GM23248 (cell line): ENCODE data around the gene TTC21B. TPM values are rescaled to one million over a fixed set of nuclear protein-coding genes. Genes with fewer than 3 reads are reported as not detected.
"Not testable (repeated sequence)": the region's sequence is repeated elsewhere in the genome, so short reads cannot be mapped to it uniquely, and the experiment has no call there.

ENCODE experiments used
- DNase-seq: peaks from one replicate; pipeline ENCODE4 v3.0.0-alpha.2; 2015
- H2AFZ ChIP-seq: fragments of 200-600 bp; sonication (generic); 2 replicates; pipeline ENCODE4 v1.6.1; 2016; ENCODE audit warnings: antibody characterized with exemption
- H3F3A ChIP-seq: fragments of 200-600 bp; sonication (generic); 2 replicates; pipeline ENCODE4 v1.6.1; 2016; ENCODE audit warnings: mild to moderate bottlenecking, antibody characterized with exemption, mixed run types; ENCODE audit not compliant: insufficient read depth
- H3K27ac ChIP-seq: fragments of 200-600 bp; sonication (generic); 2 replicates; pipeline ENCODE4 v1.5.1; 2016; ENCODE audit warnings: mild to moderate bottlenecking
- H3K27me3 ChIP-seq: fragments of 200-600 bp; sonication (generic); replicated peaks from 2 replicates; pipeline ENCODE4 v1.6.1; 2016; ENCODE audit warnings: mild to moderate bottlenecking; ENCODE audit not compliant: insufficient read depth
- H3K36me3 ChIP-seq: fragments of 200-600 bp; sonication (generic); 2 replicates; pipeline ENCODE4 v1.6.1; 2016; ENCODE audit warnings: low read depth, mild to moderate bottlenecking
- H3K4me1 ChIP-seq: fragments of 200-600 bp; sonication (generic); 2 replicates; pipeline ENCODE4 v1.6.1; 2016; ENCODE audit warnings: mild to moderate bottlenecking; ENCODE audit not compliant: insufficient read depth
- H3K4me2 ChIP-seq: fragments of 200-600 bp; sonication (generic); one replicate; pipeline ENCODE4 v1.6.1; 2016; ENCODE audit warnings: mild to moderate bottlenecking; ENCODE audit not compliant: unreplicated experiment
- H3K4me3 ChIP-seq: fragments of 200-600 bp; sonication (generic); 2 replicates; pipeline ENCODE4 v1.5.1; 2016; ENCODE audit warnings: mild to moderate bottlenecking
- H3K79me2 ChIP-seq: fragments of 200-600 bp; sonication (generic); 2 replicates; pipeline ENCODE4 v1.6.1; 2016; ENCODE audit warnings: mild to moderate bottlenecking; ENCODE audit not compliant: insufficient read depth
- H3K9ac ChIP-seq: fragments of 200-600 bp; sonication (generic); 2 replicates; pipeline ENCODE4 v1.6.1; 2016; ENCODE audit warnings: mild to moderate bottlenecking
- H3K9me2 ChIP-seq: fragments of 200-600 bp; sonication (generic); 2 replicates; pipeline ENCODE4 v1.6.1; 2016; ENCODE audit warnings: mixed run types, mild to moderate bottlenecking, moderate library complexity; ENCODE audit not compliant: insufficient read depth
- H3K9me3 ChIP-seq: fragments of 200-600 bp; sonication (generic); one replicate; pipeline ENCODE4 v1.6.1; 2017; ENCODE audit warnings: low read depth
- H4K20me1 ChIP-seq: fragments of 200-600 bp; sonication (generic); 2 replicates; pipeline ENCODE4 v1.6.0; 2016; ENCODE audit not compliant: insufficient read depth
- EZH2 ChIP-seq: fragments of 200-600 bp; sonication (generic); IDR thresholded peaks from 2 replicates; pipeline ENCODE4 v1.6.1; 2018; ENCODE audit warnings: antibody characterized with exemption, mild to moderate bottlenecking; ENCODE audit not compliant: insufficient read depth, poor library complexity, severe bottlenecking
- EZH2phosphoT487 ChIP-seq: fragments of 200-600 bp; sonication (generic); IDR thresholded peaks from 2 replicates; pipeline ENCODE4 v1.6.1; 2018; ENCODE audit warnings: antibody characterized with exemption, moderate library complexity, mild to moderate bottlenecking, low read depth; ENCODE audit not compliant: insufficient read depth
- WGBS, 2 experiments: methylation state at CpG; one replicate each; pipeline ENCODE4 v1.1.6; 2015 to 2017; ENCODE audit warnings: low lambda C conversion rate in 2 of 2, low coverage in 1 of 2; ENCODE audit errors: missing lambda C conversion rate in 2 of 2; 5-methylcytosine and 5-hydroxymethylcytosine counted together
- in situ Hi-C: fragments of 300-500 bp; cut with MboI; formaldehyde crosslinking; loops from 2 replicates; pipeline ENCODE4 v1.15.0; 2020
- polyA plus RNA-seq: library from polyadenylated mRNA; unstranded; fragments of >200 nt; fragmentation: Nextera tagmentation; extraction: Ambion mirVana; gene quantifications from 2 replicates; pipeline ENCODE4 v1.2.1, GENCODE V29; 2016
- total RNA-seq: library from RNA; depleted of rRNA; stranded (reverse); fragments of >200 nt; shearing (Covaris generic); gene quantifications from 2 replicates; pipeline ENCODE4 v1.2.3, GENCODE V29; 2014

The TTC21B gene
- total and polyA plus RNA-seq, 2 experiments from 2014 or later, result 6.6 to 15.3 TPM

- Histone ChIP-seq H3K79me2 (no peaks in the 10 kb centered on the region), H3K9me2 (no peaks in the 10 kb centered on the region), H3F3A (no peaks in the 10 kb centered on the region), H3K4me2 (no peak overlapping the region), H3K4me3 (no peak overlapping the region), H3K27ac (no peak overlapping the region), H3K9ac (no peak overlapping the region), H3K4me1 (no peaks in the 10 kb centered on the region), H3K9me3 (no peaks in the 10 kb centered on the region), H4K20me1 (no peaks in the 10 kb centered on the region), H3K36me3 (no peaks in the 10 kb centered on the region), H2AFZ (no peak overlapping the region), H3K27me3 (no peaks in the 10 kb centered on the region)
- DNase-seq, result no peak
- in situ Hi-C loops, result no loop called here
- TF ChIP-seq EZH2 (no peak), EZH2phosphoT487 (no peak)
Observed at GRCh38 chr2:165985120-165985519, 31.5 kb upstream of the TTC21B start.

GRCh38 chr2:165972161-165972560 lies 18.6 kb upstream of the TTC21B start:
- H3F3A ChIP-seq, H3K4me1 ChIP-seq, H3K36me3 ChIP-seq, DNase-seq, H3K9me3 ChIP-seq, H3K4me3 ChIP-seq, H3K79me2 ChIP-seq, H3K9me2 ChIP-seq, H3K27me3 ChIP-seq, H2AFZ ChIP-seq, H4K20me1 ChIP-seq, H3K9ac ChIP-seq, in situ Hi-C loops, H3K4me2 ChIP-seq, H3K27ac ChIP-seq: not testable (repeated sequence)

GRCh38 chr2:165970663-165971062 lies 17.1 kb upstream of the TTC21B start:
- H3K9me2 ChIP-seq, result no peaks in the 10 kb centered on the region
- H3K9ac ChIP-seq, result no peak overlapping the region
- H3K4me1 ChIP-seq, result no peaks in the 10 kb centered on the region
- 0% methylated on average over 1 of the region's 1 CpG for WGBS, 2 experiments
- H3K4me2 ChIP-seq, result no peak overlapping the region
- H3K27ac ChIP-seq, result no peak overlapping the region
- H2AFZ ChIP-seq, result no peak overlapping the region
- H3K4me3 ChIP-seq, result no peak overlapping the region
- H3F3A ChIP-seq, result no peaks in the 10 kb centered on the region
- H3K79me2 ChIP-seq, result no peaks in the 10 kb centered on the region
- H3K27me3 ChIP-seq, result no peaks in the 10 kb centered on the region
- H3K9me3 ChIP-seq, result no peaks in the 10 kb centered on the region
- in situ Hi-C loops, result no loop called here
- TF ChIP-seq EZH2 (no peak), EZH2phosphoT487 (no peak)
- H4K20me1 ChIP-seq, result no peaks in the 10 kb centered on the region
- no peaks in the 10 kb centered on the region for H3K36me3 ChIP-seq
- DNase-seq, result no peak

GRCh38 chr2:165969227-165969626 lies 15.7 kb upstream of the TTC21B start:
- Histone ChIP-seq H3K9me2 (no peaks in the 10 kb centered on the region), H3F3A (no peaks in the 10 kb centered on the region), H4K20me1 (no peaks in the 10 kb centered on the region), H3K4me2 (no peak overlapping the region), H2AFZ (no peak overlapping the region), H3K79me2 (no peaks in the 10 kb centered on the region), H3K4me3 (no peak overlapping the region), H3K27ac (no peak overlapping the region), H3K9me3 (no peaks in the 10 kb centered on the region), H3K36me3 (no peaks in the 10 kb centered on the region), H3K9ac (no peak overlapping the region), H3K4me1 (no peaks in the 10 kb centered on the region), H3K27me3 (no peaks in the 10 kb centered on the region)
- peak; percentile 8 for DNase-seq
- in situ Hi-C loops, result no loop called here
- WGBS, 2 experiments, result 23 to 32% methylated on average over 2 of the region's 2 CpGs
- TF ChIP-seq EZH2phosphoT487 (no peak), EZH2 (no peak)

- Histone ChIP-seq H2AFZ (no peak overlapping the region), H3K36me3 (no peaks in the 10 kb centered on the region), H3K4me3 (no peak overlapping the region), H3K9ac (no peak overlapping the region), H3K4me1 (no peaks in the 10 kb centered on the region), H3K9me3 (no peaks in the 10 kb centered on the region), H3K79me2 (no peaks in the 10 kb centered on the region), H3F3A (no peaks in the 10 kb centered on the region), H3K4me2 (no peak overlapping the region), H4K20me1 (no peaks in the 10 kb centered on the region), H3K9me2 (no peaks in the 10 kb centered on the region), H3K27me3 (no peaks in the 10 kb centered on the region), H3K27ac (no peak overlapping the region)
- 34 to 45% methylated on average over 3 of the region's 3 CpGs for WGBS, 2 experiments
- DNase-seq, result no peak
- TF ChIP-seq EZH2phosphoT487 (no peak), EZH2 (no peak)
- in situ Hi-C loops, result no loop called here
Observed at GRCh38 chr2:165967746-165968145, 14.2 kb upstream of the TTC21B start.
